ENCODE data around the gene SEPTIN5.

DNA sequence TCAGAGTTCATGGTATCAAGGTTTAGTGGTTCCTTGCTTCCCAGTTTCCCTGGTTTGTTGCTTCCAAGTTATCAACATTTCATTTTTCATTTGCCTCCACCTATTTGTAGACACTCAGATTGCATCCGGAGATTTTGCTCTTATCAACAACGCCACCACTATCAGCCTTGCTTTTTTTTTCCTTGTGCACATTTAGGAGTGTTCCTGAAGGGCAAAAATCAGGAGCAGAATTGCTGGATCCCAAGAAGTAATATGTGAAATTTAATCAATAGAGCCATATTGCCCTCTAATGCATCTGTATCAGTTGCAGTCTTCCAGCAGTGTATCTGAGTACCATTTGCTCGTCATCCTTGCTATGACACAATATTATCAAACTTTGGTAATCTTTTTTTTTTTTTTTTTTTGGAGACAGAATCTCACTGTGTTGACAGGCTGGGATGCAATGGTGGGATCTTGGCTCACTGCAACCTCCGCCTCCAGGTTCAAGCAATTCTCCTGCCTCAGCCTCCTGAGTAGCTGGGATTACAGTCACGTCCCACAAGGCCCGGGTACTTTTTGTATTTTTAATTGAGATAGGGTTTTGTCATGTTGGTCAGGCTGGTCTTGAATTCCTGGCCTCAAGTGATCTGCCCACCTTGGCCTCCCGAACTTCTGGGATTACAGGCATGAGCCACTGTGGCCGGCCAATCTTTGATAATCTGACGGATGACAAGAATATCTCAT, 42.1 kb upstream of the SEPTIN5 start:
- TF ChIP-seq, protein P1, sequence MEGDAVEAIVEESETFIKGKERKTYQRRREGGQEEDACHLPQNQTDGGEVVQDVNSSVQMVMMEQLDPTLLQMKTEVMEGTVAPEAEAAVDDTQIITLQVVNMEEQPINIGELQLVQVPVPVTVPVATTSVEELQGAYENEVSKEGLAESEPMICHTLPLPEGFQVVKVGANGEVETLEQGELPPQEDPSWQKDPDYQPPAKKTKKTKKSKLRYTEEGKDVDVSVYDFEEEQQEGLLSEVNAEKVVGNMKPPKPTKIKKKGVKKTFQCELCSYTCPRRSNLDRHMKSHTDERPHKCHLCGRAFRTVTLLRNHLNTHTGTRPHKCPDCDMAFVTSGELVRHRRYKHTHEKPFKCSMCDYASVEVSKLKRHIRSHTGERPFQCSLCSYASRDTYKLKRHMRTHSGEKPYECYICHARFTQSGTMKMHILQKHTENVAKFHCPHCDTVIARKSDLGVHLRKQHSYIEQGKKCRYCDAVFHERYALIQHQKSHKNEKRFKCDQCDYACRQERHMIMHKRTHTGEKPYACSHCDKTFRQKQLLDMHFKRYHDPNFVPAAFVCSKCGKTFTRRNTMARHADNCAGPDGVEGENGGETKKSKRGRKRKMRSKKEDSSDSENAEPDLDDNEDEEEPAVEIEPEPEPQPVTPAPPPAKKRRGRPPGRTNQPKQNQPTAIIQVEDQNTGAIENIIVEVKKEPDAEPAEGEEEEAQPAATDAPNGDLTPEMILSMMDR (IDR thresholded peaks at IDR 0.05), result no peak
- TF ChIP-seq POLR2A (IDR thresholded peaks at IDR 0.05), result no peak
